NCI-H345 treated with DMSO at 0.1 percent for 48 hours (cell line): Measurements from ENCODE around the gene MED15.

Experiments used
- DNase-seq: peaks from one replicate; lab custom pipeline; 2025; ENCODE audit not compliant: unreplicated experiment; lab: John Stamatoyannopoulos, UW

Gene MED15

DNA sequence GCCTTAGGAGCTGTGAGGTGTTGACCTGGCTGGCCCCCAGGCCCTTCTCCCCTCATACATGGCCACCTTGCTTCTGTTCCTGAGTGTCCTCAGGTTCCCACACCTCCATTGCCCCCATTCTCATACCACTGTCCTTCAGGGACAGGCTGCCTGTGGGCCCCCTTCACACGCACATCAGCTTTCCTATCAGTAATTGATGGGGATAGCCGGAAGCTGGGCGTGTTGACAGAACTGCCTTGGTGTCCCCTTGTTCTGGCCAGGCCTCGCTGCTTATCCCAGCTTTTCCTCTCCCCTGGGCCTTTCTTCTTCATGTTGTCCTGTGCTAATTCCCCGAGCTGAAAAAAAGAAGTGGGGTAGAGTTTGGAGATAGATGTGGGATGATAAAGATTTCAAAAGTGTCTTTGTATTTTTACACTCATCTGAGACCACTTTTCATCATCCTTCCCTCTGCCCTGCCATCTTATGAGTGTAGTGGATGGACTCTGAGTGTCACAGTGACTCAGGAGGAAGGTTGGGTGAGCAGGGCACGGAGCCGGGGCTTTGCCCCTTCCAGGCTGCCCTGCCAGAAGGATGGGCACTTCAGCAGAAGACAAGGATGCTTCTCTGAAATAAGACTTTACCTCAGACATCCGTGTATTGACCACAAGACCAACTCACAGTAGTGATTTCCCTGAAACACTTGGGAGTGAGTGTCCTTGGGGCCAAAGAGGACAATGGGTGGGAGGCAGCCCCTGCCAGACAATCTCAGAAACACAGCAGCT lies 42.8 kb downstream of the MED15 start:
- no peak for DNase-seq

DNA sequence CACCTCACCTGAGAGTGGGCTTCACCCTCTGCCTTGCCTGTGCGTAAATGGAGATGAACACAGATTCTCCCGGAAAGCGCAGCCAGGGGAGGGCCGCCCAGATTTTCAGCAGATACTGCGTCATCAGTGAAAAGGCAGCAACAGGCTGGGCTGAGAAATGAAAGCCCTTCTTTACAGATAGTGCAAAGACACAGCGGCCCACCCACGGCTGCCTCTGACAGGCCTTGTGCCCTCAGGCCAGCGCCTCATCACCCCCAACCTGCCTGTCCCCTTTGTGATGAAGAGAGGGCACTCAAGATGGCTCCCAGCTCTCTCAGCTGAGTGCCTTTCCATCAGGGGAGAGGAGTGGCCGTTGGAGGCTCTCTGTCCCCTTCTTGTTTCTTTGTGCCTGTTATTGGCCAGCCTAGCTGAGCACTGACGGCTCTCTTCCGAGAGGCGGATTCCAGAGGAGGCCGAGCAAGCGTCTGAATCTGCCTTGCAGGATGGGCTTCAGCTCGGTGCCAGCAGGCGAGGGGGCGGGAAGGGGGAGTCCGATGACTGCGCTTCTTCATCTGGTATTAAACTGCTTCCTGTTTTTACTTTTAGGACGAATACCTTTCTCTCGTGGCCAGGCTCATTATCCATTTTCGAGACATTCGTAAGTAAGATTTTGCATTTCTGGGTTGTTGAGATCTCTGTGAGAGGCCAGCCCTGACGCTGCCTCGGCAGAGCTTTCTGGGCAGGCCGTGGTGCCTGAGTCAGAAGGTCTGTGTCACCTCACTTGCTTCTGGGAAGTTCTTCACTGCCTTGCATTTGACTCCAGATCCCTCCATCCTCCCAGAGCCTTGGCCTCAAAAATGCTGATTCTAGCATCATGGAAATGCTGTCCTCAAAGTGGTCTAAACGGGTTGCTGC lies 43.7 kb downstream of the MED15 start:
- DNase-seq = no peak

DNA sequence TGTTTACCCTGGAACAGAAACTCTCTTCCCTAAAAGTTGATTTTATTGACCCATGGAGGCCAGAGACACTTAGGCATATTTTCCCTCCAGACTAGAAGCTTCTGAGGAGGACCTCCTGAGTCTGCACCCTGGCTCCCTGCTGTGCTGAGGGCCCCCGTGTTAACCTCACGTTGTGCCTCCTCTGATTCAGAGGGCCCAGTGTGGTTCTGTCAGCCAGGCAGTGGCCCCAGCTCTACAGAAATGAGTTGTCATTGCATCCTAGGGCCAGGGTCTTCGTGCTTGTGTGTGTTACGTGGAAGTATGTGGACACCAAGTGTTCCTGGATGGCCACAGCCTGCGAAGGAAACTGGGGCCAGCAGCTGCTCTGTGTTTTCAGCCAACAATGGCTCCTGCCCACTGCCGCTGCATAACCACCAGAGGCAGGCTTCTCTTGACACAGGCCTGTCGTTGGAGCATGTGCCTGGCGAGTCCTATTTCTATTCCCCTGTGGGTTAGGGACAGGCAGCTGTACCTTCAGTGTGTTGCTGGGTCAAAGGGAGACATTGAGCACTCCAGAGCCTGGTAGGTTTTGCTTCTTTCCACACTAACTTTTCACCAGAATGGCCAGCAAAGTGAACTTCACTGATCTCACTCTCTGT lies 44.5 kb downstream of the MED15 start:
- no peak for DNase-seq

DNA sequence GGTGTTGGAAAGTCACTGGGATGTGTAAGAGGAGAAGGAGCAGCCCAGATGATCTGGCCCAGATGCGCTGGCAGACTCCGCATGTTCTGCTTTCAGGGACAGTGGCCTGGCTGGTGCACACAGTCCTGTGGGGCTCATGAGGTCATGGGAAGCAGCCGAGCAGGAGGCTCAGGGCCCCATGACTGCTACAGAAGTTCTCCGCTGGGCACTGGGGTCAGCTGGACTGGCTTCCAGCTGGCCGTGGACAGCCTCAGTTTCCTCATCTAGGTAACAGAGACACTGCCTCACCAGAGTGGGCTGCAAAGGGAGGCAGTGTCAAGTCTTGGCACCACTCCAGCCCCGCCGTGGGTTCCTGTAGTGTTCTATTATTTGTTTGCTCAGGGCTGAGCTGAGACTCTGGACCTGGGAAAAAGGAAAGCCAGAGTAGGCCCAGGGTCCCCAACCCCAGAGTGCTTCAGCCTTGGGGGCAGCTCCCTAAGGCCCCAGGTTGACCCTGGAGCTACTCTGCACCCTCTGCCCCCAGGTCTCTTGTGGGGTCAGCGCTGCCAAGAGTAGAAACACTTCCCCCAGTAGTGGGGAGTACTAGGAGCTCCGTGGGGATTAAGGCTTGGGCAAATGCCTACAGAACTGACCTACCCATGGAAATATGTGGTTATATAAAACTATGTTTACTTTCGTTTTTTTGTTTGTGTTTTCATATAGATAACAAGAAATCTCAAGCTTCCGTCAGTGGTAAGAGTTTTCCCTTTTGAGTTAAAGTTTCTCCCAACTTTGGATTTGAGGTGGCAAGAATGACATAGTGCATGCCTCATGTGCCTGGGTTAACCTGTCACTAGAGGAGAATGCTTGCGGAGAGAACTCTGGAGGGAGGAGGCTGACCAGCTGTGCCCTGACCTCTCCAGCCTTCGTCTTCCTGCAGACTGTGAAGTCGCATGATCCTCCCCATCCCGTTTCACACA lies 45.3 kb downstream of the MED15 start:
- no peak for DNase-seq

DNA sequence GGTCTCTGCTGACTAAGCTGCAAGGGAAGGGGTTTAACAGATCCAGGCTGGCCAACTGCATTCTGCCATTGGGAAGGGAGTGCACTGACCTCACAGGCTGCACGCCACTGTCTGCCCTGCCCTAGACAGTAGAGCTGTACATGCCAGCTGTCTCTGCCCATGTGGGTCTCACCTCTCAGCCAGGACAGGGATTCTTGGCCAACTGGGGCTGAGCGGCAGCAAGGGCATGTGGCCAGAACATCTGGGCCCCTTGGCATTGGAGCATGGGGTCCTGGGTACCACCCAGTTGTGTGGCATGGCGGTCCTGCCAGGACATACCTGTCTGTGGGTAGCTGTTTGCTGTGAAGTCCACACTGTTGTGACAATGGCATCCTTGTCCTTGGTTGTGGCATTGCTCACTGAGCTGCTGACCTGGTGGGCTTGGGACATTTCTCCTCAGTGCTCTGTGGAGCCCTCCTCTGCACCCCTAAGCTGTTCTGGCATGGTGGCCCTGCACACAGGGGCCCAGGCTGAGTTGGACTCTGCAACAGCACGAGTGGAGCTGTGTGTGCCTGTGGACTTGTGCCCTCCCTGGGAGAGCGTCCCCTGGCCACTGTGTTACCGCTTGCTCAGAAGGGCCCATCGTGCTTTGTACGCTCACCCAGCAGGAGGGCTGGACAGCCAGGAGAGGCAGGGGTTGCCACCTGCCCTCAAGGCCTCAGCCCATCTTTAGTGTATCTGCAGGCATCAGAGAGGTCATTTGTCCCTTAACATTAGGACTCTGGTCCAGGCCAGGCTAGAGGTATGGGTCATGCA lies 46.7 kb downstream of the MED15 start:
- DNase-seq = no peak

DNA sequence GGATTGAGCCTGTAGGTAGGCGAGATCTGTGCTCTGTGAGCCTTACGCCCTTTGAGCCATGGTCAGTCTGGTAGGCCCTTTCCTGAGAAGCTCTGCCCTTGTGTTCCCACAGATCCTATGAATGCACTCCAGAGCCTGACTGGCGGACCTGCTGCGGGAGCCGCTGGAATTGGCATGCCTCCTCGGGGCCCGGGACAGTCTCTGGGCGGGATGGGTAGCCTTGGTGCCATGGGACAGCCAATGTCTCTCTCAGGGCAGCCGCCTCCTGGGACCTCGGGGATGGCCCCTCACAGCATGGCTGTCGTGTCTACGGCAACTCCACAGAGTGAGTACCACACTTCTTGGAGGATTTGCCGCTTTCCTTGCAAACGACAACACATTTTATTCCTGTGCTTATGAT lies 47.4 kb downstream of the MED15 start:
- no peak for DNase-seq

DNA sequence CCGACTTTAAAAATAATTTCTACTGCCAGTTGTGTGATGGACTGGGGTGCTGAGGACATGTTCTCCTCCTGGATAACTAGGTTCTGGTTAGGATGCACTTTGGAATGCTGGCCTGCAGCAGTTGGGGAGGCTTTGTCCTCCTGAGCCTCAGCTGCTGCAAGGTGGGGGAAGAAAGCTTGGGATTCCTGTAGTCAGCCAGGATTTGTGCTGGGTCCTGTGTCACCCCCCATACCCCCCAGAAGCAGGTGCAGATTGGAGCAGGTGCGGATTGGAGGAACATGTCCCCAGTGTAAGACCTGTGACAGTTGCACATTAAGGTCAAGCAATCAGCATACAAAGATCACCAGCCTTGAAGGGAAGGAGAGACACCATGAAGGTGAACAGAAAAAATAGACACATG lies 51.1 kb downstream of the MED15 start:
- DNase-seq = no peak

DNA sequence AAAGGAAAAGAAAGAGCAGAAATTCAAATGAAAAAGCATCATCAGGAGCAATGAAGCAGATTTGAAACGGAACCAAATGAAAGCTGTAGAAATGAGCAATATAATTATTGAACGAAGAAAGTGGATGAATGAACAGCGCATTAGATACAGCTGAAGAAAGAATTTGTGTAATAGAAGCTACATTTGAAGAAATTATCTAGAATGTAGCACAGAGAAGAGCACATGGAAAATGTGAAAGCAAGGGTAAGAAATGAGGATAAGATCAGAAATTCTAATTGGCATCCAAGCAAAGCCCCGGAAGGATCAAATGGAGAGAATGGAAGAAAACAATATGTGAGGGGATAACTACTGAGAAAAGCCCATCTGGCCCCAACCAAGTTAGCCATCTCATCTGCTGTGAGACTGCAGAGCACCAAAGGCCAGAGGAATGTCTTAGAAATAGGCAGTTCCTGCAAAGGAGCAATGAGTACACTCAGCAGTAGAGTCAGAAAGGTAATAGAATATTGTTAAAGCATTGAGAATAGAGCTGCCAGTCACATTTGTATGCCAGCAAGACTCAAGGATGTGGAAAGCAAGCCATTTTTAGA lies 51.9 kb downstream of the MED15 start:
- DNase-seq = no peak

DNA sequence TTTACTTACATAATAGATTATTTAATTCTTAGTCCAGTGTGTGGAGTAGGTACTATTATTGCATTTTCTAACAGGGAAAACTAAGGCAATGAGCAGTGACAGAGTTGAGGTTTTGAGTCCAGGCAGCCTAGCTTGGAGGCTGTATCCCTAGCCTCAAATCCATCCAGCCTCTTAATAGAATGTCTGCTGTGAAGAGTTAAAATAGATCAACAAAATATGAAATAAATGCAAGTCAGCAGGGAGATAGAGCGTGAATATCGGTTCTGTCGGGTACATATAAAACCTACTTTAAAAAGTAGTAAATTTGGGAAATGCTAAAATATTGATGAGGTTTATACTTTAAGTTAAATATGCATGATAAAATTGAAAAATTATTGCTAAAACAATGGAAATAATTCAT lies 53.3 kb downstream of the MED15 start:
- no peak for DNase-seq

DNA sequence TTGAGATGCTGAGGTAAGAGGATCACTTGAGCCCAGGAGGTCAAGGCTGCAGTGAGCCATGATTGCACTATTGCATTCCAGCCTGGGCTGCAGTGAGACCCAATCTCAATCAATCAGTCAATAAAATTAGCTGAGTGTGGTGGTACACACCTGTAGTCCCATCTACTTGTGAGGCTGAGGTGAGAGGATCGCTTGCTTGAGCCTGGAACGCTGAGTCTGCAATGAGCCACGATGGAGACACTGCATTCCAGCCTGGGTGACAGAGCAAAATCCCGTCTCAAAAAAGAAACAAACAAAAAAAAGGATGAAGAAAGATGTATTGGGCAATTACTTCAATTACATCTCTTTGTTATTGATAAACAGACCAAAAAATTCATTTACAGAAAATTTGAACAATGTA lies 54.5 kb downstream of the MED15 start:
- DNase-seq = no peak

DNA sequence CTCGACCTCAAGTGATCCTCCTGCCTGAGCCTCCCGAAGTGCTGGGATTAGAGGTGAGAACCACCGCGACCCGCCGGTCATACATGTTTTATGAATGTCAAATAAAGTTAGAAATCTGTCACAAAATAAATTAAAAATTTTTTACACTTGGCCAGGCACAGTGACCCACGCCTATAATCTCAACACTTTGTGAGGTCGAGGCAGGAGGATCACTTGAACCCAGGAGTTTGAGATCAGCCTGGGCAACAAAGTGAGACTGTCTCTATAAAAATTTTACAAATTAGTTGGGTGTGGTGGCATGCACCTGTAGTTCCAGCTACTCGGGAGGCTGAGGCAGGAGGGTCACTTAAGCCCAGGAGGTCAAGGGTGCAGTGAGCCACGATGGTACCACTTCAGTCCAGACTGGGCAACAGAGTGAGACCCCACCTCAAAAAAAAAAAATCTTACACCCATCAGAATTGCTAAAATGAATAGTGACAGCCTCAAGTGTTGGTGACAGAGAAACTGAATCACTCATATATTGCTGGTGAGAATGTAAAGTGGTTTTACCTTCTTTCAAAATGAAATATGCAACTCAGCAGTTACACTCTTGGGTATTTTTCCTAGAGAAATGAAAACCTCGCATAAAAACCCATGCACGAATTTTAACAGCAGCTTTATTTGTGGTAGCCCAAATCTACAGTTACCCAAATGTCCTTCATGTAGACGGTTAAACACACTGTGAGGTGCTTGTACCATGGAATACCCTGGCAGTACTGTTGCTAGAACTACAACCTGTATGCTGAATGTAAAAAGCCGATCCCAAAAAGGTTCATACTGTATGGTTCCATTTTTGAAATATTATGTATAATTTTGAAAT lies 55.4 kb downstream of the MED15 start:
- DNase-seq = no peak

DNA sequence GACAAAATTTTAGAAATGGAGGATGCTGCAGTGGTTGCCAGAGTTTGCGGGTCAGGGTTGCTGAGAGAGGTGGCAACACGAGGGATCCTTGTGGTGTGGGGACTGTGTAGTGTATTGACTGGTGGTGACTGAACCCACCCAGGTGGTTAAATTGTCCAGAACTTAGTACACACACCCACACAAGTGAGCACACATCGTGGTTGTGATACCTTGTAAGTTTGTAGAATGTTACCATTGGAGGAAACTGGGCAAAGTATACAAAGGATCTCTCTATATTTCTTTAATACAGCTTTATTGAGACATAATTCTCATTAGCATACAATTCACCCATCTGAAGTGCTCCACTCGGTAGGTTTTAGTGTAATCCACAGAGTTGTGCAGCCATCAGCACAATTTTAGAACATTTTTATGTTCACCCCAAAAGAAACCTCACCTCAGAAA lies 56.1 kb downstream of the MED15 start:
- DNase-seq = no peak

DNA sequence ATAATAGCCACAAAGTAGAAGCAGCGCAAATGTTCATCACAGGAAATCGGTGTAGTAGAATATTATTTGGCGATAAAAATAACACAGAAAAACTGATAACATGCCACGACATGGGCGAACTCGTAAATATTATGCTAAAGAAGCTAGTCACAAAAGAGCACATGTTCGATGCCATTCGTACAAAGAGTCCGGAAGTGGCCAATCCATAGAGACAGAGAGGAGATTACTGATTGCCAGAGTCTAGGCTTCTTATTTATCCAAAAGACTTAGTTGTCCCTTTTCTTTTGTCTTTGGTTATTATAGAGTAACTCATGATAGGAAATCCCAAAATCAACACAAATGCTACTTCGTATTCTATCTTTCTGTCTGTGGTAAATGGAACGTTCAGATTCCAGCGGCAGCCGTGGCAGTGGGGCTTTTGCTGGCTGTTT lies 56.5 kb downstream of the MED15 start:
- DNase-seq = no peak

DNA sequence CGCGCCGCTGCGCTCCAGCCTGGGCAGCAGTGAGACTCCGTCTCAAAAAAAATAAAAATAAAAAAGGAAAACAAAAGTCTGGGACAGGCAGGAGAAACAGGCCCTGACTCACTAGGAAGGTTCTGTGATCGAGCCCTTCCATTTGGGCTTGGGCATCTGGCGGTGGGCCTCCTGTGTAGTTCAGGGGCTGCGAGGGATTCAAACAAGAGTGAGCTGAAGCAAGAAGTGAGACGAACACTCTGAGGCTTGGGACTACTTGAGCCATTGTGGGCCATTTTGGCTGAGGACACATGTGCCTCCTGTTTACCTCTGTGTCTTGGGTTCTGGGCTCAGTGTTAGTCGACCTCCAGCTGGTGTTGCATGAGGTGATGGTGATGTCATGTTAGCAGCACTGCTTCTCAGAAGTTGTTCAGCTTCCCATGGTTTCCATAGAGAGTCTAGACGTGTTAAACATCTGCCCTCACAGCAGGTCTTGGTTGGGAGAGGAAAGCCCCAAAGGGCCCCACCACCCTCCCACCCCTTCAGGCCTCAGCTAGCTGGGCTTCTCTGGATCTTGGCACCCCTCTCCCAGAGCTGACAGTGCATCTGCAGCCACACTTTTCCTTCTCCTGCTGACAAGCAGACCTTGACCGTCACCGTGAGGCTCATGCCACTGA lies 57.8 kb downstream of the MED15 start:
- no peak for DNase-seq

DNA sequence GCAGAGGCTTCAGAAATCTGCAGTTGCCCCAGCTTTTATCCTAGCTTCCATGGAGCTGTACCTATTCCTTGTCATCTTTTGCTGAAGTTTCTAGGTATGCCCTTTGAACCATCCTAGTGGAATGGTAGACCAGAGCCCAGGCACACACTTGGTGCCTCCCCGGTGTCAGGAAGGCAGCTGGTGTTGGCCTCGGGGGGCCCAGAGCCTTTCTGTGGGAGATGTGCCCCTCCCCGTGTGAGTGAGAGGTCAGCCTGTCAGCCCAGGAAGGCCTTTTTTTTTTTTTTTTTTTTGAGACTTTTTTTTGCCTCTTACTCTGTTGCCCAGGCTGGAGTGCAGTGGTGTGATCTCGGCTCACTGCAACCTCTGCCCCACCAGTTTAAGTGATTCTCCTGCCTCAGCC lies 58.4 kb downstream of the MED15 start:
- DNase-seq = no peak

DNA sequence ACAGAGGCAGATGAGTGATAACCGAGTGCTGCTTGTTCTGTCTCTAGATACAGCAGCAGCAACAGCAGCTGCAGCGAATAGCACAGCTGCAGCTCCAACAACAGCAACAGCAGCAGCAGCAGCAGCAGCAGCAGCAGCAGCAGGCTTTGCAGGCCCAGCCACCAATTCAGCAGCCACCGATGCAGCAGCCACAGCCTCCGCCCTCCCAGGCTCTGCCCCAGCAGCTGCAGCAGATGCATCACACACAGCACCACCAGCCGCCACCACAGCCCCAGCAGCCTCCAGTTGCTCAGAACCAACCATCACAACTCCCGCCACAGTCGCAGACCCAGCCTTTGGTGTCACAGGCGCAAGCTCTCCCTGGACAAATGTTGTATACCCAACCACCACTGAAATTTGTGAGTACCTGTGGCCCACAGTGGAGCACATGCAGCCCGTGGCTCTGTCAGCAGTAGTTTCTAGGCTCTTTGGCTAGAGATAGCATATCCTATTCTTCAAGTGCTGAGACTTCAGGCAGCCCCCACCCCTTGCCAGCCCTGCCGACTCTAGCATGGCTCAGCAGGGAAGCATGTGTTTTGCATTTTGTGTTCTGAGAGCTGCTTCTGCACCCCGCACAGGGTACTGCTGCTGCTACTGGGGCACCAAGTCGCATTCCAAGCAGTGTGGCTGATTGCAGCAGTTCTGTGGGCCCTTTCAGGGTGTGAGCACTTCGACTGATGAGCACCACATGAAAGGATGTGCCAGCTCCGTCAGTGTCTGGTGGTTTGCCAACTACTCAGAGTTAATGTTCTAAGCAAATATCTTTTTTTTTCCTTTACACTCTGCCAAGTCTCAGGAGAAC lies 59.2 kb downstream of the MED15 start:
- DNase-seq = no peak

DNA sequence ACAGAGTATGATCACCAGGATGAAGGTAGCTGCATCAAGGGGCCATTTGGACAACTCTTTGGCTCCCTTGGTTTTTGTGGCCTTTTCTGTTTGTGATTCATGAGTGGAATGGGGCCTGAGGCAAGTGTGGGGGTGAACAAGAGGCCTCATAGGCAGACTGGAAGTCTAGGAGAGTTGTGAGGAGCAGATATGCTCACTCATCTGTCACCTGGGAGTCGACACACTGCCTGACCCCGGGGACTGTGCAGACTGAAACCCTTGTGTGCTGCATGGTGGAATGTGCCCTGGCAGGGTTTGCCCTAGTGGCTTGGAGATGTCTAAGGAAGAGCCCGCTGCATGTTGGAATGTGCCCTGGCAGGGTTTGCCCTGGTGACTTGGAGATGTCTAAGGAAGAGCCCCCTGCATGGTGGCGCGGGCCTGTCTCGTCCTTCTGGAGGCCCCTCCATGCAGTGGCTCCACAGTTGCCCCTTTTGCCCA lies 60.0 kb downstream of the MED15 start:
- no peak for DNase-seq
